HG03159 (cell line): ENCODE data around the gene COPB2.

ENCODE experiments used
- ATAC-seq: cut with Tn5 transposase; IDR thresholded peaks from one replicate; pipeline ENCODE4 v1.9.1; 2021; ENCODE audit warnings: mild to moderate bottlenecking, moderate library complexity; ENCODE audit not compliant: unreplicated experiment

The COPB2 gene

GRCh38 chr3:139329364-139329850 lies 60.0 kb downstream of the COPB2 start:
- ATAC-seq, result peak; percentile 98

DNA sequence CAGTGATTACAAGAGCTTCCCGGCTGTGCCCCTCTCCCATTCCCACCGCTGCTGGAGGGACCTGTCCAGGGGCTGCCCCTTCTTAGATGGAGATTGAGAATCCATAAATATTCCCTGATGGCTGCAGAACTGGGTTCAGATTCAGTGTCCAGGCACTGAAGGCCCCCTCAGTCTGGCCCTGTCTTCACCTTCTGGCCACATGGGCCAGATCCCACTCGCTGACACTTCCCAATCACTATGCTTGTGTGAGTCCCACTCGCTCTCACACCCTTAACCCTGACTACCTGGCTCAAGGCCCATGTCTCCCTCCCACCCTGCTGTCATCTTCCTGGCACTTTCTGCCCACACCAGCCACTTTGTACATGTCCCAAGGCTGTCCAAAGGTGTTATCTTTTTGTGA lies 61.1 kb downstream of the COPB2 start:
- ATAC-seq, result no peak

DNA sequence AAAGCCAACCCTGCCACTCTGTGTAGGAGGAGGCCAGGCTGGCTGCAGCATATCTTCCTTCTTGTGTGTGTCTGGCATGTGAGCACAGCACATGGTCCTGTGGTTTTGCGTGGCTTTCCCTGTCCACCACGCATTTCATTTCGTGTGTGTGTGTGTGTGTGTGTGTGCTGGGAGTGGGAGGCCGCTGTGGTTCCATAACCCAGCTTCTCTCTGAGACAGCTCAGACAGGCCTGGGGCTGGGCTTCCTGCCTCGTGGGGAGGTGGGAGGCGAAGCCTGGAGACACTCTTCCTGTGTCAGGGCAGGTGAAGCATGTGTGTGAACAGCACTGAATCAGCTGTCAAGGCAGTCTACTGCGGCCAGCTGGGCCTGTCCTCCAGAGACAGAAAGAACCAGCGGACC lies 61.6 kb downstream of the COPB2 start:
- ATAC-seq, result no peak

DNA sequence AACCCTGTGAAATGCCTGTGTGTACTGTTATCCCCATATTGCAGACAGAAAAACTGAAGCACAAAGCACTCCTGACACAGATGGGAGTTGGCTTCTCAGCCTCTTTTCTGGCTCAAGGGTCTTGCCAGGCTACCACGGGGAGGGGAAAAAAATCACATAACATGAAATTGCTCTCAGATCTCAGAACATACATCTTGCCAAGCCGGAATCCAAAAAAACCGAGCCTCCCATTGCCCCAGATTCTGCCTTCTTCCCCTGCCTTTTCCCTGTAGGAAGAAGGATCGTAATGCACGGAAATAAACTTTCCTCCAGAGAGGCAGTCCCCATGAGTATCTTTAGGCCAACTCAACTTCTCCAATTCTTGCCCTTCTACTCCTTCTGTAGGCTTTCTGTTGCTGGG lies 62.2 kb downstream of the COPB2 start:
- ATAC-seq, result no peak

- no peak for ATAC-seq
Observed at GRCh38 chr3:139326707-139327106, 62.7 kb downstream of the COPB2 start.

GRCh38 chr3:139326131-139326530 lies 63.3 kb downstream of the COPB2 start:
- ATAC-seq, result no peak

DNA sequence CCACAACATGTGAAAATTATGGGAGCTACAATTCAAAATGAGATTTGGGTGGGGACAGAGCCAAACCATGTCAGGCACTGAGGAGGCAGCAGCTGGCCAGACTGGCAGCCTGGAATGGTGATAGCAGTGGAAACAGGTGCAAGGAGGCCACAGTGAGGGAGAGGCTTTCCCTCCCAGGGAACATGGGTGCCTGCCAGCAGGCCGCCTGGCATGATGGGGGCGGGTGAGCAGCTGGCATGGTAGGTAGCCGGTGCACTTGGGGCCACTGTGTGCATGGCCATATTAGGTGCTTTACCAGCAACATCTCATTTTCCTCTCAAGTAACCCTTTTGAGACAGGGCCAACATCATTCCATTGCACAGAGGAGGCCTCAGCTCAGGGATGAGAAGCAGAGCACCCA lies 63.9 kb downstream of the COPB2 start:
- ATAC-seq, result no peak

GRCh38 chr3:139324456-139324855 lies 65.0 kb downstream of the COPB2 start:
- no peak for ATAC-seq

DNA sequence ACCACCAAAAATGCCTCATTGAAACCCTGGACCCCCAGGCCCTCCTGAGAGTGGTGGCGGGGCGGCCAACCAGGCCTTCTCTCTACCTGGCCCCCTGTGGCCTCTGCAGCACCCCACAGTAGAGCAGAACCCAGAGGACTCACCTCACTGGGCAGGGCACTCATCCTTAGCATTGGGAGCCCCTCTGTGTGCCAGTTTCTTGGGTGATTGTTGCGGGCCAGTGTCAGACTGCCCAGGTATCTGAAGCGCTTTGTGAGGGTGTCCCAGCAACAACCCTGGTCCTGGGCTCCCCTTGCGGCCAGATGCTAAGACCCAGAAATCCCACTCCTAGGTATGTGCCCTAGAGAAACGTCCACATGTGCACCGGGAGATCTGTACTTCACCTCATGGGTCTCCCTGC lies 66.3 kb downstream of the COPB2 start:
- no peak for ATAC-seq

DNA sequence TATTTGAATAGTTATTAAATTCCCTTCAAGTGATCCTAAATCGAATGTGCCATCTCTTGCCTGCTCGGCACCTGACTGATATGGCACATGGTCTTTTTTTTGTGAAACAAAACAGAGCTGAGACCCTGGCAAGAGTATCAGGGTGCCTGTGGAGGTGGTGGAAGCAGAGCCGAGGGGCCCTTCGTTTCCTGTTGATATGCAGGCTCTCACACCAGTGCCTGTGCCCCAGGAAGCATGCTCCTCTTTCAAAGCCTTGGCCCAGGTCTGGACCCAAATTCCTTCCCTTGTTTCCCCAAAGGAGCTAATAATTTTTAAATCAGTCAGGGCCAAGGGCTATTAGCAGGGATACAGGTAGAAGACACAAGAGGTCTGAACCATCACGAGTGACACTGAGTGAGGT lies 67.1 kb downstream of the COPB2 start:
- ATAC-seq, result no peak

DNA sequence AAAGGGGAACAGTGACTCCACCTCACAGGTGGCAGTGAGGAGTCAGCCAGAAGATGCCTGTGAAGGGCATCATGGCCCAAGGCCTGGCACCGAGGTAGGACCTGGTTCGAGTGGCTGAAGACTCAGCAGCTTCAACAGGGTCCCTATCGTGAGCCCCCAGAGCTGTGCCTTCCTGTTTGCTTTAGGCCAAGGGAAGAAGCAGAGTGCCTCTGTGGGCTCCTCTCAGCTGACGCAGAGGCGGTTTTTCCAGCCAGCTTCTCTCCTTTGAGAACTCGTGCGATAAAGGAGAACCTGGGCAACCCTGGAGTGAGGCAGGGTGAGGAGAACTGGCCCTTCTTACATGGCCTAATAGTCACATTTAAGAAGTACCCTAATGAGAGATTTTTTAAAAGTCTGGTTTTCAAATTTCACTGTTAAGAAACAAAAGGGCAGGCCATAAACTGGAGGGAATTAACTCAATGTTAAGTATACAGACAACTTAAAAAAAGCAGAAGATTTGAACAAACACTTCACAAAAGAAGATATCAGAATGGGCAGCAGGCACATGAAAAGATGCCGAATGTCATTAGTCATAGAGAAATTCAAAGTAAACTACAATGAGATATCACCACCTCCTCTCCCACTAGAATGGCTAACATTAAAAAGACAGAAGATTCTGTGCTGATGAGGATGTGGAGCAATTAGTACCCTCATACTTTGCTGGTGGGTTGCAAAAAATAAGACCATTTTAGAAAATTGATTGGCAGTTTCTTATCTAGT lies 68.7 kb downstream of the COPB2 start:
- ATAC-seq, result no peak

DNA sequence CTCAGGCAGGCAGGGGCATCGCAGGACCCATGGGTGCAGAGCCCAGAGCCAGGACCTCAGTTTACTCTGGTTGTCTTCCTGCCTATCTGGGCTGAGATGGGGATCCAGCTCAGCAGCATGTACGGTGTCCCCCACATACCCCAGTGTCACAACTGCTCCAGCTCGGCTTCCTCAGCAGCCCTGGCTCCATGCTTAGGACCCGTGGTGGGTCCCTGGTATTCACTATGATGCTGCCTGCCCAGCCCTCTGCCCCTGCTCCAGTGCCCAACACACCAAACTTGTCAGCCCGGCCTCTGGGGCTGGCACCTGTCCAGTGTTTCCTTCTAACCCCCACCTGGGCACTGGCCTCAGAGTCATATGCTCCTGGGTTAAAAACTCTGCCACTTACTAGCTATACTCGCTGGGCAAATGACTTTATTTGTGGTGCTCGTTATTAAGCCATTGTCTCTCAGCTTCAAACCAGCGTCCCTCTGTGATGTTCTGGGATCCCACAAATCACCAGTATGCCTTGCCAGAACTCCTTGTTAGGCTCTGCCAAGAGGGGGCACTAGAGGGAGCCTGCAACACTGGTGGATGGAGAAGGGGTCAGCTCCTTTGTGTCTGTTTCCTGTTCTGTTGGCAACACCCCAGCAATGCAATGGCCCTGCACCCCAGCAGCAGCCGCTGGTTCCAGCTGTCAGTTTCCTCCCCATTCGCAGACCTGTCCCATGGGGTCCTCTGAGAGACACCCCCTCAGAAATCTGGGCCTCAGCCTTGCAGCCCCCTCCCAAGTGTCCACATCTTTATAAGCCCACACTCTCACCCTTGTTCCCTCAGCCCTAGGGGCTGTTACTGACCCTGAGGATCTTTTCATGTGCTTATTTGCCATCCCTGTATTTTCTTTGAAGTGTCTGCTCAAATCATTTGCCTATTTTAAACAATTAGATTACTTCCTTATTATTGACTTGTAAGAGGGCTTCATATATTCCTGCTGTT lies 69.7 kb downstream of the COPB2 start:
- no peak for ATAC-seq

DNA sequence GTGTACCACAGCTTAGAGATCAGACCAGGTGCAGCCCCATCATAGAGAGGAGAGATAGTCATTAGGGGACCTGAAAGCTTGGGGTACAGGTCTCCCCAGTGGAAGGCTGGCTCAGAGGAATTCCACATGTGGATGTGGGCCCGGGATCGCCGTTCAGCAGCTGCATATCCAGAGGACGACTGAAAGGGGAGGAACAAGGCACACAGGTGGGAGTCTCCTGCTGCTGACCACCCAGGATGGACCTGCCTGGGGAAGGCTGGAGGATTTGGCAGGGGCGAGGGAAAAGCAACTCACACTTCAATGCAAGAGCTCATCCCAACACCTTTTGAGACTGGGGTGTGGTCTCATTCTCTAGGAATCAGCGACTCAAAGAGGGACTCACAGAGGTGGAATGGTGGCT lies 70.6 kb downstream of the COPB2 start:
- ATAC-seq, result no peak

- ATAC-seq, result no peak
Observed at GRCh38 chr3:139318431-139318816, 71.0 kb downstream of the COPB2 start.

DNA sequence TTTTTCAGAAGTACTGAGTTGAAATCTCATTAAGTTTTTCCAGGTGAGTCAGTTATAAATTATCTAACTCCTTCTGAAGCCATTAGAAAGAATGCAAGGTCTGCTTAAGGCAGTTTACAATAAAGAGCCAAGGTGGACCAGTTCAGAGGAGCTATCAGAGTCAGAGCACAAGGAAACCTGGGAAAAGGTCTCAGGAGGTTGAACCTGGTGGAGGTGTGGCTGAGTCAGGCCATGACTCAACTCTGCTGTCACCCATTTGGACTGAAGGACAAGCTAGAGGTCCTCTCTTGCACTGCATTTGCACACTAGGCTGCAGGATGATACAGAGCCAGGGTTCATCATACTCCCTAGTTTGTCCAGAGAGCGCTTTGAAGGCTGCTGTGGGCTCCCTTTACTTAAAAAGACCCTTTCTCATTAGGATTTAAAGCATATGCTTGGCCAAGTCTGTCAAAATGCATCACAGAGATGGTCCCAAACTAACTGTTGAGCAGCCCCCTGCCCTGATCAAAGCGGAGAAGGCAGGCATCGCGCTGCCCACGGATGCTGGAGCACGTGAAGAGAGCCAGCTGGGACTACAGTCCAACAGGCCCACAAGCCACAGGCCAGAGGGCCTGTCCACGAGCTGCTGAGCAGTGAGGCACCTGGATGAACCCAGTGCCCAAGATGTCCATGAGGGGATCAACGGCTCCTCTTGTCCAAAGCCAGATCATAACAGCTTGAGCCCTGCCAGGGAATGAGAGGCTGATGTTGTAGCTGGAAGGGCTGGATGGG lies 71.6 kb downstream of the COPB2 start:
- no peak for ATAC-seq

GRCh38 chr3:139317215-139317614 lies 72.2 kb downstream of the COPB2 start:
- no peak for ATAC-seq

GRCh38 chr3:139313921-139314320 lies 75.5 kb downstream of the COPB2 start:
- no peak for ATAC-seq

GRCh38 chr3:139312959-139313358 lies 76.5 kb downstream of the COPB2 start:
- no peak for ATAC-seq

- ATAC-seq, result no peak
Observed at GRCh38 chr3:139312416-139312815, 77.0 kb downstream of the COPB2 start.

DNA sequence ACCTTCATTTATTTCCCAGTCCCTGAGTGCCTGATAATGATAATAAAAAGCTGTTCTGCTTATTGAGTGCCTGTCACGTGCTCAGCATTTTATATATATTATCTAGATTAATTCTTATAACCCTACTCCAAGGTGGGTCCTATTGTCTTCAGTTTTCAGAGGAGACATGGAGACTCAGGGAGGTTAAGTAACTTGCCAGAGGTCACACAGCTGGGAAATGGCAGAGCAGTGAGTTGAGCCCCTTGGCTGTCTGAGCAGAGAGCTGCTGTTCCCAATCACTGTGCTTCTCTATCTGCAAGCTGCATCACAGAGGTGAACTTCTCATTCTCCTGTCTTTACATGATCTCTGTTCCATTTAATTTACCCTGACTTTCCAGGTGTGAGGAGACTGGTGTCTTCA lies 77.9 kb downstream of the COPB2 start:
- ATAC-seq, result no peak

- no peak for ATAC-seq
Observed at GRCh38 chr3:139310474-139310933, 78.9 kb downstream of the COPB2 start.
